WTC11 (cell line): ENCODE measurements around the gene LYPD3. TPM values are rescaled to one million over a fixed set of nuclear protein-coding genes. Genes with fewer than 3 reads are reported as not detected.

Experiments
- ATAC-seq: fragments of 200-7000 bp; cut with Tn5 transposase; 2 replicates; pipeline ENCODE4 v1.10.0; 2021; ENCODE audit warnings: mild to moderate bottlenecking, moderate library complexity
- CTCF ChIA-PET: fragments of 300-600 bp; sonication (Branson Sonifier 250); formaldehyde crosslinking; loops from one replicate; lab custom pipeline; 2021; ENCODE audit warnings: antibody characterized with exemption; lab: Charles Lee
- POLR2A ChIA-PET: fragments of 350-600 bp; sonication (Branson Sonifier 250); formaldehyde crosslinking; loops from one replicate; lab custom pipeline; 2021; ENCODE audit warnings: antibody characterized with exemption; lab: Charles Lee
- DNase-seq: peaks from one replicate; pipeline ENCODE4 v3.0.0; 2021; ENCODE audit warnings: low spot score
- H3K27ac Mint-ChIP-seq: 2 replicates; pipeline ENCODE4 v1.8.0; 2021; ENCODE audit warnings: mixed read lengths
- H3K27me3 Mint-ChIP-seq: 2 replicates; pipeline ENCODE4 v1.8.0; 2021; ENCODE audit warnings: low read depth, mild to moderate bottlenecking, moderate library complexity, mixed read lengths
- H3K36me3 Mint-ChIP-seq: 2 replicates; pipeline ENCODE4 v1.8.0; 2021; ENCODE audit warnings: mixed read lengths
- H3K4me1 Mint-ChIP-seq: 2 replicates; pipeline ENCODE4 v1.8.0; 2022; ENCODE audit warnings: mixed read lengths
- H3K4me3 Mint-ChIP-seq: 2 replicates; pipeline ENCODE4 v1.8.0; 2021; ENCODE audit warnings: mild to moderate bottlenecking, moderate library complexity, mixed read lengths
- H3K9me3 Mint-ChIP-seq: 2 replicates; pipeline ENCODE4 v1.8.0; 2021; ENCODE audit warnings: mixed read lengths
- AFF4 ChIP-seq: sonication (generic); formaldehyde crosslinking; IDR thresholded peaks from 2 replicates; pipeline ENCODE4 v1.8.1; 2023; ENCODE audit warnings: mild to moderate bottlenecking, missing genetic modification reagents, borderline replicate concordance
- ATF3 ChIP-seq: sonication (generic); formaldehyde crosslinking; conservative IDR thresholded peaks from 2 replicates; pipeline ENCODE4 v1.8.1; 2022; ENCODE audit warnings: mild to moderate bottlenecking, missing genetic modification reagents
- CDX4 ChIP-seq: fragments of 250-450 bp; sonication (Bioruptor Pico); IDR thresholded peaks from 2 replicates; pipeline ENCODE4 v1.9.0; 2021; ENCODE audit warnings: moderate library complexity, mild to moderate bottlenecking, inconsistent platforms, borderline replicate concordance
- ERG ChIP-seq: fragments of 250-450 bp; sonication (Bioruptor Pico); IDR thresholded peaks from 2 replicates; pipeline ENCODE4 v1.8.0; 2021; ENCODE audit warnings: mild to moderate bottlenecking
- GRHL2 ChIP-seq: fragments of 250-450 bp; sonication (Bioruptor Pico); IDR thresholded peaks from 2 replicates; pipeline ENCODE4 v1.8.0; 2022; ENCODE audit warnings: mild to moderate bottlenecking, moderate library complexity; ENCODE audit not compliant: insufficient replicate concordance, severe bottlenecking
- GTF2I ChIP-seq: fragments of 250-450 bp; sonication (Bioruptor Pico); conservative IDR thresholded peaks from 2 replicates; pipeline ENCODE4 v1.4.0; 2021; ENCODE audit warnings: mild to moderate bottlenecking
- JAZF1 ChIP-seq: fragments of 250-450 bp; sonication (Bioruptor Pico); IDR thresholded peaks from 2 replicates; pipeline ENCODE4 v1.9.0; 2021; ENCODE audit warnings: moderate library complexity, mild to moderate bottlenecking, inconsistent platforms
- MAX ChIP-seq: sonication (generic); formaldehyde crosslinking; IDR thresholded peaks from 2 replicates; pipeline ENCODE4 v1.8.0; 2022; ENCODE audit warnings: mild to moderate bottlenecking, missing genetic modification reagents
- PREB ChIP-seq: sonication (generic); formaldehyde crosslinking; IDR thresholded peaks from 2 replicates; pipeline ENCODE4 v1.8.1; 2022; ENCODE audit warnings: mild to moderate bottlenecking, missing genetic modification reagents, moderate library complexity, borderline replicate concordance
- RELA ChIP-seq: sonication (generic); formaldehyde crosslinking; IDR thresholded peaks from 2 replicates; pipeline ENCODE4 v1.8.1; 2022; ENCODE audit warnings: missing genetic modification reagents, mild to moderate bottlenecking, borderline replicate concordance
- SOX15 ChIP-seq: fragments of 250-450 bp; sonication (Bioruptor Pico); IDR thresholded peaks from 2 replicates; pipeline ENCODE4 v1.9.0; 2021; ENCODE audit warnings: mild to moderate bottlenecking
- STAT6 ChIP-seq: sonication (generic); formaldehyde crosslinking; conservative IDR thresholded peaks from 2 replicates; pipeline ENCODE4 v1.8.1; 2023; ENCODE audit warnings: mild to moderate bottlenecking, low read depth, missing genetic modification reagents, moderate library complexity
- TP53 ChIP-seq: sonication (generic); formaldehyde crosslinking; IDR thresholded peaks from 2 replicates; pipeline ENCODE4 v1.8.1; 2023; ENCODE audit warnings: mild to moderate bottlenecking, missing genetic modification reagents
- ZBTB21 ChIP-seq: sonication (generic); formaldehyde crosslinking; IDR thresholded peaks from 2 replicates; pipeline ENCODE4 v1.8.1; 2023; ENCODE audit warnings: mild to moderate bottlenecking, missing genetic modification reagents, borderline replicate concordance
- ZNF121 ChIP-seq: sonication (generic); formaldehyde crosslinking; IDR thresholded peaks from 2 replicates; pipeline ENCODE4 v1.8.0; 2023; ENCODE audit warnings: missing genetic modification reagents
- ZNF138 ChIP-seq: sonication (generic); formaldehyde crosslinking; conservative IDR thresholded peaks from 2 replicates; pipeline ENCODE4 v1.8.1; 2022; ENCODE audit warnings: mild to moderate bottlenecking, moderate library complexity, missing genetic modification reagents
- ZNF263 ChIP-seq: sonication (generic); formaldehyde crosslinking; IDR thresholded peaks from 2 replicates; pipeline ENCODE4 v1.8.1; 2022; ENCODE audit warnings: low read depth, mild to moderate bottlenecking, moderate library complexity, missing genetic modification reagents
- ZNF512 ChIP-seq: sonication (generic); formaldehyde crosslinking; IDR thresholded peaks from 2 replicates; pipeline ENCODE4 v1.8.1; 2022; ENCODE audit warnings: missing genetic modification reagents, borderline replicate concordance
- ZNF671 ChIP-seq: fragments of 250-450 bp; sonication (Bioruptor Pico); IDR thresholded peaks from 2 replicates; pipeline ENCODE4 v1.8.0; 2021; ENCODE audit warnings: mild to moderate bottlenecking
- ZSCAN18 ChIP-seq: fragments of 250-450 bp; sonication (Bioruptor Pico); IDR thresholded peaks from 2 replicates; pipeline ENCODE4 v2.1.2; 2022; ENCODE audit warnings: mild to moderate bottlenecking, moderate library complexity
- total RNA-seq: library from RNA; stranded (reverse); gene quantifications from 3 replicates; pipeline ENCODE4 v1.2.3, GENCODE V29; 2021

LYPD3 gene
- total RNA-seq, 1 experiment from 2014 or later, result 3.8 TPM

GRCh38 chr19:43479961-43480561 lies 14.7 kb upstream of the LYPD3 start:
- POLR2A ChIA-PET, result interaction anchor here (0.6 to 0.9 kb wide), 2 partner anchors 24 to 28 kb away, joined by 3 to 4 read pairs; no protein-coding TSS in a partner anchor
- CTCF ChIA-PET, result interaction anchor here (0.5 to 2.5 kb wide), 6 partner anchors 21 to 75 kb away, joined by 3 to 10 read pairs (median 4); partner anchors contain the start of gene PHLDB3
- no peaks in the 10 kb centered on the region for H3K9me3 Mint-ChIP-seq

GRCh38 chr19:43479226-43479625 lies 13.8 kb upstream of the LYPD3 start:
- H3K4me1 Mint-ChIP-seq, result peaks cover 3% of the 10 kb centered on the region; the same call in 1 of the 2 replicates
- no peak for TF ChIP-seq PREB
- no peak for TF ChIP-seq TP53 (CRISPR knock-in tag)
- no peak for TF ChIP-seq GTF2I (CRISPR knock-in tag)
- TF ChIP-seq CDX4, result no peak
- no peak for TF ChIP-seq MAX (CRISPR knock-in tag)
- no peak for TF ChIP-seq ZNF671
- no peak for TF ChIP-seq ZNF512 (CRISPR knock-in tag)
- TF ChIP-seq ERG, result no peak
- no peak for TF ChIP-seq GRHL2
- no peak for TF ChIP-seq ATF3 (CRISPR knock-in tag)
- TF ChIP-seq ZBTB21 (CRISPR knock-in tag), result no peak
- TF ChIP-seq ZNF121 (CRISPR knock-in tag), result no peak
- TF ChIP-seq AFF4 (CRISPR knock-in tag), result no peak
- no peak for TF ChIP-seq STAT6 (CRISPR knock-in tag)
- no peak for TF ChIP-seq ZNF138 (CRISPR knock-in tag)
- TF ChIP-seq JAZF1 (CRISPR knock-in tag), result no peak
- no peak for TF ChIP-seq ZSCAN18
- no peak overlapping the region for H3K27ac Mint-ChIP-seq
- peaks cover 20% of the 10 kb centered on the region for H3K27me3 Mint-ChIP-seq
- H3K4me3 Mint-ChIP-seq, result no peak overlapping the region
- H3K9me3 Mint-ChIP-seq, result no peaks in the 10 kb centered on the region
- POLR2A ChIA-PET, result interaction anchor here (0.9 kb wide), 1 partner anchor 25 kb away, joined by 4 read pairs; no protein-coding TSS in a partner anchor
- no peaks in the 10 kb centered on the region for H3K36me3 Mint-ChIP-seq
- DNase-seq, result no peak
- CTCF ChIA-PET, result interaction anchor here (0.5 to 2.5 kb wide), 5 partner anchors 14 to 76 kb away, joined by 3 to 9 read pairs (median 3); partner anchors contain the start of gene LYPD3
- ATAC-seq, result no peak

More at GRCh38 chr19:43479961-43480561, 14.7 kb upstream of the LYPD3 start:
- TF ChIP-seq ZNF263 (CRISPR knock-in tag) (no peak), SOX15 (CRISPR knock-in tag) (no peak), RELA (CRISPR knock-in tag) (no peak)
- TF ChIP-seq, all 79 proteins: peak for 0
- DNase-seq, result no peak
- Mint-ChIP-seq H3K27me3 (peaks cover 15% of the 10 kb centered on the region), H3K27ac (no peak overlapping the region), H3K4me1 (peaks cover 3% of the 10 kb centered on the region; the same call in 1 of the 2 replicates), H3K4me3 (no peak overlapping the region), H3K36me3 (no peaks in the 10 kb centered on the region)
- no peak for ATAC-seq
